Thyroid gland (tissue), 4 donors: ENCODE results near the gene RYR3.

Experiments used
- POLR2A ChIP-seq, 2 donors: fragments of 450-650 bp; IDR thresholded peaks; one replicate each; pipeline ENCODE4 v1.6.1; 2017; ENCODE audit warnings: antibody characterized with exemption in 2 of 2, mild to moderate bottlenecking in 2 of 2, moderate library complexity in 1 of 2
- TF ChIP-seq, protein P1 (sequence below), 6 experiments: fragments of 200-600 bp in 3 of 6; fragments of 450-650 bp in 3 of 6; sonication (generic) in 3 of 6; IDR thresholded peaks; one replicate each; pipeline ENCODE4 v1.5.1; 2016 to 2019; ENCODE audit warnings: antibody characterized with exemption in 6 of 6, mild to moderate bottlenecking in 2 of 6, inconsistent platforms in 1 of 6, moderate library complexity in 1 of 6

DNA sequence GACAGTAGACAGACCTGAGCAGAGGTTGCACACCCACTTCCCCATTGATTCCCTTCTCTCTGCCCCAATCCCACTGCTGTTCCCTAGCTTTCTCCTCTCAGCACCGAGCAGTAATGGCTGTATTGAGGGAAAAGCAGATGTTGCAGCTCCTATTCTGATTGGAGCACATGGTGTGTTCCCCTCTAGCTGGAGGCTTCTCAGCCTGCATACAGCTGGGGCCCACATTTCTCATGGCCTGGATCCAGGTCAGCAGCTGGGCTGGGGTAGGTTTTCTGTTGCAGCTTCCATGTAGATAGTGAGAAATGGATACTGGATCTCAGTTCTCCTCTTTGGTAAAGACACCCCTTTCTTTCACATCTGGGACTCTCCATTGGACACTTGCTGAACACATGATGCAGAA is 50.1 kb downstream of the RYR3 start:
- no peak for TF ChIP-seq POLR2A (IDR thresholded peaks at IDR 0.05)
- TF ChIP-seq, protein P1, sequence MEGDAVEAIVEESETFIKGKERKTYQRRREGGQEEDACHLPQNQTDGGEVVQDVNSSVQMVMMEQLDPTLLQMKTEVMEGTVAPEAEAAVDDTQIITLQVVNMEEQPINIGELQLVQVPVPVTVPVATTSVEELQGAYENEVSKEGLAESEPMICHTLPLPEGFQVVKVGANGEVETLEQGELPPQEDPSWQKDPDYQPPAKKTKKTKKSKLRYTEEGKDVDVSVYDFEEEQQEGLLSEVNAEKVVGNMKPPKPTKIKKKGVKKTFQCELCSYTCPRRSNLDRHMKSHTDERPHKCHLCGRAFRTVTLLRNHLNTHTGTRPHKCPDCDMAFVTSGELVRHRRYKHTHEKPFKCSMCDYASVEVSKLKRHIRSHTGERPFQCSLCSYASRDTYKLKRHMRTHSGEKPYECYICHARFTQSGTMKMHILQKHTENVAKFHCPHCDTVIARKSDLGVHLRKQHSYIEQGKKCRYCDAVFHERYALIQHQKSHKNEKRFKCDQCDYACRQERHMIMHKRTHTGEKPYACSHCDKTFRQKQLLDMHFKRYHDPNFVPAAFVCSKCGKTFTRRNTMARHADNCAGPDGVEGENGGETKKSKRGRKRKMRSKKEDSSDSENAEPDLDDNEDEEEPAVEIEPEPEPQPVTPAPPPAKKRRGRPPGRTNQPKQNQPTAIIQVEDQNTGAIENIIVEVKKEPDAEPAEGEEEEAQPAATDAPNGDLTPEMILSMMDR (IDR thresholded peaks at IDR 0.05): no peak
